ENCODE data around the gene USP30.
"Not testable (repeated sequence)": the region's sequence is repeated elsewhere in the genome, so short reads cannot be mapped to it uniquely, and the experiment has no call there.

The USP30 gene

DNA sequence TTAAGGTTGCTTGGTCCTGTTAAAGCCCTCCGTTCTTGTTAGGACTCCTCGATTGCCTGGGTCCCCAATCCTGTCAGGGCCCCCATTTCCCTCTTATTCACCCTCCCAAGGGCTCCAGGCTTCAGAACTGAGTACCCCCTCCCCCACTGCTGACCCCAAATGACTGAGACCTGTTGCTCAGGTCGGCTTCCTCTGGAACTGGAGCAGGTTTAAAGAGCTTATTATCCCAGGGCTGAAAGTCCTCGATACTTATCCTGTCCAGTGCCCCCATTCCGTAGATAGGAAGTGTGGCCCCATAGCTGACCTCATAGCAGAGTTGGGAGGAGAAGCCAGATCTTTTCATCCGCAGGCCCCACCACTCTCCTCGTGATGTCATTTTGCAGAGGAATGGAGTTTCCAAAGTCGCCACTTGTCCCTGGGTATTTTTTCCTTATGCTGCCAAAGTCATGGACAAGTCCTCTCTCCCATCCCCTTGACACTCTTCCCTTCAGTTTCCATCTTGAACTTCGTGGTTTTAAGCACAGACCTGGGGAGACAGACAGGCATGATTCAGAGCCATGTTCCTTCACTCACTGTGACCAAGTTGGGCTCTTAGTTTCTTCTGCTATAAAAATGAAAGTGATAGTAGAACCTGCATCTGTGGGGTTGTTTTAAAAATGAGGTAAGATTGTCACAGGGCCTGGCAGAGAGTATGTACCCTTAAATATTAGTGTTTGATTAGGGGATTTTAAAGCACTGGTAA, 1.2 kb downstream of the USP30 start:
- no peak for DNase-seq (ENCODE audit: low spot score)

DNA sequence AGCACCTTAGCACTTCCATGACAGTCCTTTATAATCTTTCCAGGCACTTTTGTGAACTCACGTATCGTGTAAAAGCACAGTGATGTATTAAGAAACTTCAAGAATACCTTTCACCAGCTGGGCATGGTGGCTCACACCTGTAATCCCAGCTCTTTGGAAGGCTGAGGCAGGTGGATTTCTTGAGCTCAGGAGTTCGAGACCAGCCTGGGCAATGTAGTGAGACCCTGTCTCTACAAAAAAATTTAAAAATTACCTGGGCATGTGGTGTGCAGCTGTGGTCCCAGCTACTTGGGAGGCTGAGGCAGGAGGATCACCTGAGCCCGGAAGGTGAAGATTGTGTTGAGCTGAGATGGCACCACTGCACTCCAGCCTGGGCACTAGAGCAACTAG, 1.7 kb downstream of the USP30 start:
- not testable (repeated sequence) for DNase-seq (ENCODE audit: low spot score)

DNA sequence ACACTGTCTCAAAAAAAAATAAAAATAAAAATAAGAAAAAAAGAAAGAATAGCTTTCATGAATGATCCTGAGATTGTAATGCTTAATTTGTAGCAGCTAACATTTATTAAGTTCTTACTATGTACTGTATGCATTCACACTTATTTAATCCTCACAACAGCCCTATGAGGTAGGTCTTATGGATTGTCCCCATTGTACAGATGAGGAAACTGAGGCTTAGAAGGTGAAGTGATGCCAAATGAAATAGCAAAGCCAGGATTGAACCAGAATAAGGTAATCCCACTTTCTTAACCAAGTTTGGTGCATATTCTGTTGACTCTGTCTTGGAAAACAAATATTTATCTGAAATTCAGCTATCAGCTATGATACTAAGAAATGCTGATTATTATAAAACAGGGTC, 2.1 kb downstream of the USP30 start:
- no peak for DNase-seq (ENCODE audit: low spot score)

DNA sequence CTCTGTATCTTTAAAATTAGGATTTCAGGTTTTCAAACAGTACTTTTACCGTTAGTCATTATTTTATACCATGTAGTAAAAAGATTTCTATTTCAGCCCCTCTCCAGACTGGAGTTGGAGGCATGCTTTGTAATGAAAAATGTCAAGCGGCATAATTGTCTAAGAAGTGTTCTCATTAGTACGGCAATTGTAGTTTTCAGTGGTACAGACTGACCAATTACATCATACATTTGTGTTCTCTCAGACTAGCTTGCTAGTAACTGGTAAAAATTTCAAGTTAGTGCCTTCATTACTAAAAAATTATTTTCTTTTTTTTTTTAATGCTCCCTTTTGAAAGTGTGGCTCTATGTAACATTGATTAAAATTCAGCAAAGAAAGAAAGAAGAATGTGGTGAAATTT, 4.5 kb downstream of the USP30 start:
- DNase-seq (ENCODE audit: low spot score): no peak

DNA sequence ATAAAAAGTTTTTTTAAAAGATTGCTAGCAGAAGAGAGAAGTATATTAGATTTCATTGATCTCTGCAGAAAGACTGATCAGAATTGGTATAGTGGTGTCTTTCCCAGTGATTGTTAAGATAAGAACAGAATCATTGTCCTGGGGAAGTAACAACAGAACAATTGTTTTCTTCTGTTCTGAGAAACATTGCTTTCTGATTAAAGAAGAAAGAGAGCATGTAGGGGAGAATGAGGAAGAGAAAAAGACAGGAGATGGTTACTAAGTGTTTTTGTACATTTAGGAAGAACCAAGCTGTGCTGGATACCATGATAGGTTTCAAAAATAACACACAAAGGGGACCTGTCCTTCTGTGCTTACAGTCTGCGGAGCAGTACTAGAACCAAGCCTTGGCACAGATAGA, 5.0 kb downstream of the USP30 start:
- no peak for DNase-seq (ENCODE audit: low spot score)

DNA sequence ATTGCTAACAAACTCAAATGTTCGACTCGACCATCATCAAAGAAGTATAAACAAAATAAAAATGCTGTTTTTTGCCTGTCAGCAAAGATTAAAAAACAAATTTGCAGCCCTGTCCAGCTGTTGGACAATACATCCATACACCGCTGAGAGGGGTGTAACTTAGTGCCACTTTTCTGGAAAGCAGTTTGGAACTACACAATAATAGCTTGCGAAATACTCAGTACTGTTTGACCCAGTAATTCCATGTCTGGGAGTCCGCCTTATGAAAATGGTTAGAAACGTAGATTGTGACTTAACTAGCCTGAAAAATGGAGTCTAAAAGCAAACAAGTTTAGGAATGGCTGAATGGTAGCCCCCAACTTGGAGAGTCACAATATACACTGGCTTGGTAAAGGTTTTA, 6.4 kb downstream of the USP30 start:
- no peak for DNase-seq (ENCODE audit: low spot score)

DNA sequence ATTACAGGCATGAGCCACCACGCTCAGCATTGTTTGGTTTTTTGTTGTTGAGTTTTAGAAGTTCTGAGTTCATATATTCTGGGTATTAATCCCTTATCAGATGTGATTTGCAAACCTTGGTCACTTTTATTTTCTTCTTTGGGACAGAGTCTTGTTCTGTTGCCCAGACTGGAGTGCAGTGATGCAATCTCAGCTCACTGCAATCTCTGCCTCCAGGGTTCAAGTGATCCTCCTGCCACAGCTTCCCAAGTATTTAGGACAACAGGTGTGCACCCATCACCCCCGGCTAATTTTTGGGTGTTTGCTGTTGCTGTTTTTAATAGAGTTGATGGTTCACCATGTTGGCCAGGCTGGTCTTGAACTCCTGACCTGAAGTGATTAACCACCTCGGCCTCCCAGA, 11.8 kb downstream of the USP30 start:
- DNase-seq (ENCODE audit: low spot score): no peak

DNA sequence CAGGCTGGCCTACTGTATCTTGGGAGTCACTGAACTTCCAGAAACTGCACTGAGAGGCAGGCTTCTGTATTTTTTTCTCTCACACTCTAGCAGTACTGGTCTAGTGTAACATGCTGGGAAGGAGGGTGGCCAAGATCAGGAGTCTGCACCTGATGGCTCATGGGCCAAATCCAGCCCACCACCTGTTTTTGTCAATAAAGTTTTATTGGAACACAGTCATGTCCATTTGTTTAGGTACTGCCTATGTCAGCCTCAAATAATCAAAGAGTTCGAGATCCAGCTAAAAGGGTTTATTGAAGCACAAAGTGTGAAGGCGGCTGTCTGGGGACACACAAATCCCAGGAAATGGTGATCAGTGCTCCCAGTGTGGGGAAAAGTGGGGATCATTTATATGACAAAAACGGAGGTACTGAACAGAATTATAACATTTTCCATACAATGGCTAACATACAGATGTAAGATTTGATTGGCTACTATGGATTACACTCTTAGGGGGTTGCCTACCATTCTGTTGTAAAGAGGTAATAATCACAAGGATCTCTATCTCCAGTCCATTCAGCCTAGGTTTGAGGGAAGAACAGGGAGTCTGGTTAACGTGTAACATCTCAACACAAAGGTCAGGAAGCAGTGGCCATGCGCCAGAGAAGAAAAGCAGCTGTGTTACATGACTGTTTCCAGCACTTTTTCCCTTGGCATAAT, 12.9 kb downstream of the USP30 start:
- peak; percentile 25 for DNase-seq (ENCODE audit: low spot score)

DNA sequence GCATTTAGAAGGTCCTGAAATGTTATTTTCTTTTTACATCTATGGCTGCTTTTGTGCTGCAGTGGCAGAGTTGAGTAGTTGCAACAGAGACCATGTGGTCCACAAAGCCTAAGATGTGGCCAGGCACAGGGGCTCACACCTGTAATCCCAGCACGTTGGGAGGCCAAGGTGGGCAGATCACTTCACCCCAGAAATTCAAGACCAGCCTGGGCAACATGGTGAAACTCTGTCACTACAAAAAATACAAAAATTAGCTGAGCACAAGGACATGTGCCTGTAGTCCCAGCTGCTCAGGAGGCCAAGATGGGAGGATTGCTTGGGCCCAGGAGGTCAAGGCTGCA, 13.4 kb downstream of the USP30 start:
- no peak for DNase-seq (ENCODE audit: low spot score)

DNA sequence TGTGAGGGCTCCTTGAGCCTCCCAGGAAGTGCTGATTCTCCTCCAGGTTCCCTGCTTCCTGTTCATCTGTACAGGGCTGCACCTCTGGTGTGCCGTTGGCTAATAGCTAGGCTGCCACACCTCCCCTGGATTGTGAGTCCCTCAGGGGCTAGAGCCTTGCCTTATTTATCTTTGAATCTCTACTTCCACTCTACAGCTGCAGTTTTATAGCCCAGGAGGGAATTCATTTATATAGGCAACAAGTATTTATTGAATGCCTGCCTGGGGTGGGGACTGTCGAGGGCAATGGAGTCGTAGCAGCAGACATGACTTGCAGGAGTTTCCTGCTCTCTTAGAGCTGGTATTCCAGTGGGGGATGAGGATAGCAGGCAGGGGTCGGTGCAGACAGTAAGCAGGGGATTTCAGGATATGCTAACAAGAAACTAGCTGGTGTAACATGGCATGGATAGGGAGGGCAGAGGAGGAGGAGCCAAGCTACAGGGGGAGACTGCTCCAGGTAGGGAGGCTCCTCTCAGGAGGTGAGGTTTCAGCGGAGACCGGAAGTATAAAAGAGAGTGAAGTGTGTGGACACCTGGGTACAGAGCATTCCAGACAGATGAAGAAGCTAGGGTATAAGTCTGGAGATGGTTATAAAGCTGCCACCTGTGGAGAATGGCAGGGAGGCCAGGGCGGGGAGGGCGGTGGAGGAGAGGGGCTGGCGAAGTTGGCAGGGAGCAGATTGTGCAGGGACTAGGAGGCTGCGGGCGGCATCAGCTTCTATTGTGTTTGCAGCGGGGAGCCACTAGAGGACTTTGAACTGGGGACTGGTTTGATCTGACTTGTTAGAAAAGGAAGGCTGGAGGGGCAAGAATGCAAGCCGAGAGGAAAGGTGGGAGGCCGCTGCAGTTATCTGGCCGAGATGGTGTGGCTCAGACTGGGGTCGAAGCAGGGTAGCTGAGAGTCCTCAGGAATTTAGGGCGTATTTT, 17.2 kb downstream of the USP30 start:
- peak; percentile 80 for DNase-seq (ENCODE audit: low spot score)

DNA sequence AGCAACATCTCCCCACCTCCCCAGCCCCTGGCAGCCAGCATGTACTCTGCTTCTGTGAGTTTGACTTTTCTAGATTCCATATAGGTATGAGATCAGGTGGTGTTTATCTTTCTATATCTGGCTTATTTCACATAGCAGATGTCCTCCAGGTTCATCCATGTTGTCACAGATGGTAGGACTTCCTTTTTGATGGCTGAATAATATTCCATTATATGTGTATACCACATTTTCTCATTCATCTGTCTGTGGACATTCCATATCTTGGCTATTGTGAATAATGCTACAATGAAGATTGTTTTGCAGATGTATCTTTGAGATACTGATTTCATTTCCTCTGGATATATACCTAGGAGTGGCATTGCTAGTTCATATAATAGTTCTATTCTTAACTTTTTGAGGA, 22.5 kb downstream of the USP30 start:
- DNase-seq (ENCODE audit: low spot score): no peak

DNA sequence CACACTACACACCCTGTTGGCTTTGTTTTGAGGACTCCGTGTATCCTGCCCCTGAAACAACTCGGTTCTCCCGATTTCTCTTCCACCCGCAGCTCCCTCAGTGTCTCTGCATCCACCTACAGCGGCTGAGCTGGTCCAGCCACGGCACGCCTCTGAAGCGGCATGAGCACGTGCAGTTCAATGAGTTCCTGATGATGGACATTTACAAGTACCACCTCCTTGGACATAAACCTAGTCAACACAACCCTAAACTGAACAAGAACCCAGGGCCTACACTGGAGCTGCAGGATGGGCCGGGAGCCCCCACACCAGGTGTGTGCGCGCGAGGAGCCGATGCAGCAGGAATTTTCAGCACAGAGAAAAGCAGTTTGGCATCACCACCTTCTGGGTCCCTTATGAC, 30.4 kb downstream of the USP30 start:
- DNase-seq (ENCODE audit: low spot score): no peak

DNA sequence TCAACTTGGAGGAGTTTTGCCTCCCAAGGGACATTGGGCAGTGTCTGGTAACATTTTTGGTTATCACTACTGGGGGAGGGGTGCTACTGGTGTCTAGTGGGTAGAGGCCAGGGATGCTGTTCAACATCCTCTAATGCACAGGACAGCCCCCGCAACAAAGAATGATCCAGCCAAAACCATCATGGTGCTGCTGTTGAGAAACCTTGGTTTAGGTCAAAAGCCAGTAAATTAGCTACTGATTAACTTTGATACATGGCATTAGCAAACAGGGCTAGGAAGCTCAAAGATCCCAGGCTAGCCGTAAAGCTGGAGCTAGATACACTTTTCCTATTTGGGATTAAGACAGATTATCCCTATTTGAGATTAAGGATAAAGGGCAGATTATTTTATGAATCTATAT, 32.0 kb downstream of the USP30 start:
- no peak for DNase-seq (ENCODE audit: low spot score)

DNA sequence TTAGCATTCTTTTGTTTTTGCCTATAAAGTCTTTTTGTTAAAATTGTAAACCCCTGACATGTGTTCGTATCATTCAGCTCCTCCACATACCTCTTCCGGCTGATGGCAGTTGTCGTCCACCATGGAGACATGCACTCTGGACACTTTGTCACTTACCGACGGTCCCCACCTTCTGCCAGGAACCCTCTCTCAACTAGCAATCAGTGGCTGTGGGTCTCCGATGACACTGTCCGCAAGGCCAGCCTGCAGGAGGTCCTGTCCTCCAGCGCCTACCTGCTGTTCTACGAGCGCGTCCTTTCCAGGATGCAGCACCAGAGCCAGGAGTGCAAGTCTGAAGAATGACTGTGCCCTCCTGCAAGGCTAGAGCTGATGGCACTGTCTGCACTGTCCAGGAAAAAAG, 33.2 kb downstream of the USP30 start:
- peak; percentile 36 for DNase-seq (ENCODE audit: low spot score)

DNA sequence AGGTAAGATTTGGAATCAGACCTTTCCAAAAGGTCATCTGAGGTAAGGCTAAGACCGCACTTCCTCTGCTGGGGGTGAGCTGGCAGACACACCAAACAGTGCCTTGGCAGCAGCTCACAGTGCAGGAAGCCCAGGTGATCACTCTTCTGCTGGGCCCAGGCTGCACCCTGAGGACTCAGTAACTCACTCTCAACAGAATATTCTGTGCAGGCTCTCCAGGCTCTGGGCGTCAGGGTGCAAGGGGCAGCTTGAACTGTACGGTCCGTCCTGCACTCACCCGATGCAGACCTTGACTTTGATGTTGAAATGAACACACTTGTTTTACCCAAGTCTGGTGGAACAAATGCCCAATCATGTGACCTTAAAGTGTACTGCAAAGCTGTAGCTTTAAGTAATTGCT, 34.9 kb downstream of the USP30 start:
- DNase-seq (ENCODE audit: low spot score): peak; percentile 23

DNA sequence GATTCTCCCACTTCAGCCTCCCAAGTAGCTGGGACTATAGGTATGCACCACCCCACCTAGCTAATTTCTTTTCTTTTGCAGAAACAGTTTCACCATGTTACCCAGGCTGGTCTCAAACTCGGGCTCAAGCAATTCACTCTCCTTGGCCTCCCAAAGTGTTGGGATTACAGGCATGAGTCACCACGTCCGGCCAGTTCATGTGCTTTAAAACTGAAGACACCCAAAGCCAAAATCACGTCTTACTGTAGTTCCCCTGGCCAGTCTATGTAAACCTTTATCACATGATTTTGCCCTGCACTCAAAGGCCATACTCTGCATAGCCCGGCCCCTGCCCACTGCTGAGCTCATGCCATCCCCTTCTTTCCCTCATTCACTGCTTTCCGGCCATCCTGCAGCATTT, 36.4 kb downstream of the USP30 start:
- DNase-seq (ENCODE audit: low spot score): no peak

DNA sequence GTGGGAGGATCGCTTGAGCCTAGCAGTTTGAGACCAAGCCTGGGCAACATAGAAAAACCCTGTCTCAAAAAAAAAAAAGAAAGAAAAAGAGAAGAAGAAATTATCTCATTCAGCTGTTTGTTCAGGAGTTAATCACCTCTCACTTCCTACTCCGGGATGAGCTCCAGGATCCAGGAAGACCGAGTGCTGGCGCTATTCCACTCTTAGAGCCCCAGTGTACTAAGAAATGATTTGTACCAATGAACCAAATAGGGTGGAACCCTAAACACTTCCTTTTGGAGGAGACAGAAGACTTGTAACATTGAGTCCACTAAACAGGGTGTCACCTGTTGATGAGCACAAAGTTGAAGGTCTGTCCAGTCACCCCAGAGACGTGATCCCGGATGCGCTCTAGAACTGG, 37.3 kb downstream of the USP30 start:
- DNase-seq (ENCODE audit: low spot score): no peak

DNA sequence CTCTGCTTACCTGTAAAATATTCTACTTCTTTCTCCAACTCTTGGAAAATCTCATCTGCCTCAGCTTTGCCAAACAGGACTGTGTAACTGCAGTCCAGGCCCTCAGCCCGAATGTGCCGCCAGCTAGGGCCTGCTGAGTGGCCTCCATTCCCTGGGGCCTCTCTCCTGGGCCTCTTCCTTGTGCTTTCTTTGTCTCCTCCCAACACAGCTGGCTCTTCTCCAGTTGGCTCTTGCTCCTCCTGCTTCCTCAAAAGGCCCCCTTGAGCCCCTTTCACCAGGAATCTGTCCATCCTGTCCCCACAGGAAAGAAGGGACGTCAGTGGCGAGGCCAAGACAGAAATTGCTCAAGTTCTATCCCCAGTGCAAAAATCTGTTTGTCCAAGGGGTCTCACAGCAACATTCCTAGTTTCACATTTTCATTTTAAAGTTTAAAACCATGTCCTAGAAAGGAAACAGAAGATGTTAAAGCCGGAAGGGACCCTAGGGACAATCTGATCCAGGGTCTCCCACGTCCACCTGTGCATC, 40.2 kb downstream of the USP30 start:
- DNase-seq (ENCODE audit: low spot score): peak; percentile 40

DNA sequence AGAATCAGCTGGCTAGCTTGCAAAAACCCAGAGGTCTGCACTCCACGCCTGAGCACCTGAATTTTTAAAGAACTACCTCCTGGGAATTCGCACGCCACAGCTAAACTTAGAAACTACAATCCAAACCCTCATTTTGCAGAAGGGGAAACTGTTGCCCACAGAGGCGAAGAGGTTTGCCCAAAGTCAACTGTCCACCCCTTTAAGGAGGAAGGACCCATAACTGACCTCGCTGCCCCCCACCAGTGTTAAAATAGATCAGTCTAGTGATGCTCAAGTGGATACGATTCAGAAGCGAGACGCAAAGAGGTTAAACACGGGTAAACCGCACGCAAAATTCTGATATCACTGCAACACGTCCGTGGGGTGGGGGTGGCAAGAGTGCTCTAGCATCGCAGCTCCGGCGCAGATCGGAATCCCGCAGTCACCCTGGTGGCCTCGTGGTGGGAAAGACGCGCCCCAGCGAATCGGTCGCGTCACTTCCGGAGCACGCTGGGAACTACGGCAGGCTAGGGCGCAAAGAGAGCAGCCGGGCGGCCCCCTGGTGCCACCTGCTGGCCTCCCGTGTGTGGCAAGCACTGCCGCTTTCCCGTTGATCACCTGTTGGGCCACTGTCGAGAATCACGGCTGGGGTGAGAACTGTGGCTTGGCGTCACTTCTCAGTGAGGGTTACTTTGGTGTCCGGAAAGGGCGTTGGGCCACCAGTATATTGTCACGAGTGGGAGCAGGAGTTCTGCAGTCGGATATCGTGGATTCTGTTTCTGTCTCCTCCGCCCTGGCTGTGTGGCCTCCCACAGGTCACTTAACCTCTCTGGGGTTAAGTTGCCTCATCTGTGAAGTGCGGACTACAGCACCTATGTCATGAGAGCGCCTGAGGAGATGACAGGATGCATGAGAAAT, 40.9 kb downstream of the USP30 start, which contains the start of gene ALKBH2:
Gene ALKBH2, minus strand, starts transcription at position 451 of the 897 bp plus-strand sequence. CDS start 686 bp downstream, outside the sequence.
- peak; percentile 96 for DNase-seq (ENCODE audit: low spot score)

DNA sequence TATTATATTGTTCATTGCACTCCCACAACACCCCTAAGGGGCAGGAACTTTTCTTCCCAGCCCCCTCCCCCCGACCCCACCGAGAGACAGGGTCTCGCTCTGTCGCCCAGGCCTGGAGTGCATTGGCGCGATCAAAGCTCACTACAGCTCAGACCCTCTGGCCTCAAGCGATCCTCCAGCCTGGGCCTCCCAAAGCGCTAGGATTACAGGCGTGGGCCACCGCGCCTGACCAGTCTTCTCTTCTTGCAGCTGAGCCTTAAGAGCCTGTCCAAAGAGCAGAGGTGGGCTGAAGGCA, 44.7 kb downstream of the USP30 start:
- no peak for DNase-seq (ENCODE audit: low spot score)

DNA sequence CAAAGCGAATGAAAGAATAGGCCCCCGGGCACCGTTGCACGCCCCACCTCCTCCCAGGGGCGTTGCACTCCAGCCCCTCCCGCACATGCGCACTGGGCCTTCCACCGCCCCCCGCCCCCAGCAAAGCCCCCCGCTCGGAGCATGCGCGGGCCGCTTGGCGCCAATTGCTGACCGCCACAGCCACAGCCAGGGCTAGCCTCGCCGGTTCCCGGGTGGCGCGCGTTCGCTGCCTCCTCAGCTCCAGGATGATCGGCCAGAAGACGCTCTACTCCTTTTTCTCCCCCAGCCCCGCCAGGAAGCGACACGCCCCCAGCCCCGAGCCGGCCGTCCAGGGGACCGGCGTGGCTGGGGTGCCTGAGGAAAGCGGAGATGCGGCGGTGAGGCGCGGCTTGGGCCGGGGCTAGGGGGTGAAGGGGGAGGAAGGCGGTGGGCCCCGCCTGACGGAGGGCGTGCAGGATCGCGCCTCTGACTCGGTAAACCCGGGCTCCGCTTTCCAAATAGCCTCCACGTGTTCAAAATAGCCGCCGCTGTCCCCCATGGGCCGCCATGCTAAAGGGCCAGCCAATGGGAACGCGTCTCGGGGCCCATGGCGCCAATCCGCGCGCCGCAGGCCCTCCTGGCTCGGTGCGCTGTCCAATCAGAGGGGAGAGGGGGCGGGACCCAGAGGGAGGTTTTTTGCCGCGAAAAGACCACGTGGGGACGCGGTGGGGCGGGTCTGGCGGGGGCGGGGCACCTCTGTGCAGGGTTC, 45.2 kb downstream of the USP30 start, which contains the start of gene UNG:
Gene UNG, plus strand, starts transcription at position 163 of the 748 bp plus-strand sequence. Its CDS starts 83 bp downstream, at position 246.
- DNase-seq (ENCODE audit: low spot score): peak; percentile 99
